ENCODE measurements around the gene YIPF6.
"Not testable (repeated sequence)": the region's sequence is repeated elsewhere in the genome, so short reads cannot be mapped to it uniquely, and the experiment has no call there.

Gene YIPF6

DNA sequence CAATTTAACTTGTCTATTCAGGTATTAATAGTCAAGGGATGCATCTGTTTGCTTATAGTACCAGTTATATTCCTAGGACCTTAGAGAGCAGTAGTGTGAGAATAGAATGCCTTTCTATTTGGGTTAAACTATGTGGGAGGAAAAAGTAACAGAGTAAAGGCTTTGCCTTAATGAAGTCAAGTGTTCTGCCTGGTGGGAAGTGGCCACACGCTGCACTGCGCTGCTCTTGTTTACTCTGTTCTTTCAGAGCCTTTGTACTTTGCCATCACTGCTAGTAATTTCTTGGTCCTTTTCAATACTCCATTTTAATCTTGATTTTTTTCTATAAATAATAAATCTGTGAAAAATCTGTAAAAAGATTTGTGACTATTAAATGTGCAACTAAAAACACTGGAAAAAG, 38.0 kb downstream of the YIPF6 start:
- no peak for DNase-seq
- Mint-ChIP-seq H3K27ac (no peak overlapping the region), H3K9me3 (peaks cover 2 to 7% of the 10 kb centered on the region in 2 donors), H3K4me1 (peaks cover 0 to 4% of the 10 kb centered on the region in 2 donors), H3K36me3 (peaks cover 4 to 8% of the 10 kb centered on the region in 2 donors), H3K27me3 (no peaks in the 10 kb centered on the region), H3K4me3 (no peak overlapping the region)
- no peak for ATAC-seq (replicated peaks)

DNA sequence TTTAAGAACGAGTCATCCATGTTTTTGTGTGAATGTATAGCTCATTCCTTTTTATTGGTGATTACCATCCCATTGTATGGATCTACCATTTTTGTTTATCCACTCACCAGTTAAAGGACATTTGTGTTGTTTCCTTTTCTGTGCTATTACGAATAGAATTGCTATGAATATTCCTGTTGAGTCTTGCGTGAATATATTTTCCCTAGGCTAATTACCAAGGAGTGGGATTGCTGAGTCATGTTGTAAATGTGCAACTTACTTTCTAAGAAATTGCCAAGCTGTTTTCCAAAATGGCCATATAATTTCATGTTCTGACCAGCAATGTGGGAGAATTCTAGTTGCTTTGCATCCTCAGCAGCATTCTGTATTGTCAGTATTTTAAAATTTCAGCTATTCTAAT, 51.3 kb downstream of the YIPF6 start:
- Mint-ChIP-seq H3K27me3 (no peaks in the 10 kb centered on the region), H3K4me3 (no peak overlapping the region), H3K4me1 (no peaks in the 10 kb centered on the region), H3K9me3 (no peaks in the 10 kb centered on the region), H3K27ac (no peak overlapping the region), H3K36me3 (peaks cover 0 to 4% of the 10 kb centered on the region in 2 donors)
- ATAC-seq (replicated peaks) (no peak), DNase-seq (no peak)

DNA sequence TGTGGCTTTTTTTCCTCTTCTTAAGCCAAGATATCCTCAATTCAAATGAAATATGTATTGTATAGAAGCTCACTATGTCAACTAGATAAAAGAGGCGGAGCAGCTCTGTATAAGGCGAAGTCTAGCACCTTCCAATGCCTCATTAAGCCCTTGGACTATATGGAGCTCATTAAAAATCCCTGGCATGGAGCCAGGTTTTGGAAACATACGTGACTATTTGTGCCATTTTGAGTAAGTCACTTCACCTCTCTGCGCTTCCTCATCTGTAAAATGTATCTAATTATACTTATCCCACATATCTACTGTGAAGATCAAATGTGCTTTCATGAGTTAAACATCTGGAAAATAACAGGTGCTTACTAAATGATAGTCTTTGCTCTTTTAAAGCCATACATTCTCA, 57.2 kb downstream of the YIPF6 start:
- Mint-ChIP-seq H3K36me3 (peaks cover 0 to 16% of the 10 kb centered on the region in 2 donors), H3K27ac (no peak overlapping the region), H3K9me3 (peaks cover 0 to under 1% of the 10 kb centered on the region in 2 donors), H3K27me3 (no peaks in the 10 kb centered on the region), H3K4me1 (no peaks in the 10 kb centered on the region), H3K4me3 (no peak overlapping the region)
- ATAC-seq (replicated peaks) (no peak), DNase-seq (no peak)

DNA sequence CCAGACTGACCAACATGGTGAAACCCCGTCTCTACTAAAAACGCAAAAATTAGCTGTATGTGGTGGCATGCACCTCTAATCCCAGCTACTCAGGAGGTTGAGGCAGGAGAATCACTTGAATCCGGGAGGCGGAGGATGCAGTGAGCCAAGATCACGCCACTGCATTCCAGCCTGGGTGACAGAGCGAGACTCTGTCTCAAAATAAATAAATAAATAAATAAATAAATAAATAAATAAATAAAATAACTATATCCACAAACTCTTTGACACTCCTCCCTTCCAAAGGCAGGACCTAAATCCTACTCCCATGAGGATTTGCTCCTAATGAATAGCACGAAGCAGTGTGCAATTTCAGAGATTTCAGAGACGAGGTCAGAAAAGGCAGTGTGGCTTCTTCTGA, 58.3 kb downstream of the YIPF6 start:
- ATAC-seq (replicated peaks); H3K4me3 Mint-ChIP-seq; H3K27ac Mint-ChIP-seq; H3K9me3 Mint-ChIP-seq; DNase-seq; H3K4me1 Mint-ChIP-seq; H3K27me3 Mint-ChIP-seq: not testable (repeated sequence)
- peaks cover 2 to 22% of the 10 kb centered on the region in 2 donors for H3K36me3 Mint-ChIP-seq

DNA sequence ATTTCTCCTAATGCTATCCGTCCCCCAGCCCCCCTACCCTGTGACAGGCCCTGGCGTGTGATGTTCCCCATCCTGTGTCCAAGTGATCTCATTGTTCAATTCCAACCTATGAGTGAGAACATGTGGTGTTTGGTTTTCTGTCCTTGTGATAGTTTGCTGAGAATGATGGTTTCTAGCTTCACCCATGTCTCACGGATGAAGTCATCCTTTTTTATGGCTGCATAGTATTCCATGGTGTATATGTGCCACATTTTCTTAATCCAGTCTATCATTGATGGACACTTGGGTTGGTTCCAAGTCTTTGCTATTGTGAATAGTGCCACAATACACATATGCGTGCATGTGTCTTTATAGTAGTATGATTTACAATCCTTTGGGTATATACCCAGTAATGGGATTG, 61.1 kb downstream of the YIPF6 start:
- H3K4me3 Mint-ChIP-seq; H3K4me1 Mint-ChIP-seq; DNase-seq; H3K27ac Mint-ChIP-seq; ATAC-seq (replicated peaks); H3K27me3 Mint-ChIP-seq; H3K9me3 Mint-ChIP-seq: not testable (repeated sequence)
- H3K36me3 Mint-ChIP-seq = peaks cover 4 to 30% of the 10 kb centered on the region in 2 donors

DNA sequence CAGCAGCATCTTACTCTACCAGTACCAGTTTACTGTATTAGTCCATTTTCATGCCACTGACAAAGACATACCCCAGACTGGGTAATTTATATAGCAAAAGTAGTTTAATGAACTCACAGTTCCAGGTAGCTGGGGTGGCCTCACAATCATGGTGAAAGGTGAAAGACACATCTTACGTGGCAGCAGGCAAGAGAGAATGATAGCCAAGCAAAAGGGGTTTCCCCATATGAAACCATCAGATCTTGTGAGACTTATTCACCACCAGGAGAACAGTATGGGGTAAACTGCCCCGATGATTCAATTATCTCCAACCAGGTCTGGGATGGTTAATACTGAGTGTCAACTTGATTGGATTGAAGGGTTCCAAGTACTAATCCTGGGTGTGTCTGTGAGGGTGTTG, 69.3 kb downstream of the YIPF6 start:
- no peak overlapping the region for H3K4me3 Mint-ChIP-seq
- peaks cover 0 to 4% of the 10 kb centered on the region in 2 donors for H3K27me3 Mint-ChIP-seq
- DNase-seq (no peak), ATAC-seq (replicated peaks) (peak in 1 of 2 donors; percentile 18)
- no peak overlapping the region for H3K27ac Mint-ChIP-seq
- peaks cover 0 to 2% of the 10 kb centered on the region in 2 donors for H3K4me1 Mint-ChIP-seq
- H3K36me3 Mint-ChIP-seq = peaks cover 6 to 9% of the 10 kb centered on the region in 2 donors
- H3K9me3 Mint-ChIP-seq = peaks cover 4 to 8% of the 10 kb centered on the region in 2 donors

DNA sequence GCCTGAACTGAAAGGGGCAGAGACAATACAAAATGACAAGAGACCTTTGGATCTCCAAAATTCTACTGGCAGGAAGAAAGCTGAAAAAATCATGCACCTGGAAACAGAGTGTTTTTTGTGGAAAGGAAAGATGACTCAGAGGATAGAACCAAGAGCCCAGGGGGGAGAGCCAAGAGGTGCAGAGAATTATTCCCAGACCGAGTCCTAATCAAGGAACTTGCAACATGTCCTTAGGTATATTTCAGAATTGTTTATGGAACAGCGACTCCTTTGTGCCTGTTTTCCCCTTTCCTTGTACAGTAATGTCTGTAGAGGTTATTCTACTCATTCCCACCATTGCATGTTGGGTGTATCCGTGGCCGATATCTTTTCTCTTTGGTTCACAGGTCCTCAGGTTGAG, 71.7 kb downstream of the YIPF6 start:
- ATAC-seq (replicated peaks) (no peak), DNase-seq (no peak)
- Mint-ChIP-seq H3K4me3 (no peak overlapping the region), H3K36me3 (peaks cover 5 to 6% of the 10 kb centered on the region in 2 donors), H3K27me3 (peaks cover 0 to 4% of the 10 kb centered on the region in 2 donors), H3K9me3 (peaks cover 3 to 5% of the 10 kb centered on the region in 2 donors), H3K4me1 (peaks cover 0 to 2% of the 10 kb centered on the region in 2 donors), H3K27ac (no peak overlapping the region)

DNA sequence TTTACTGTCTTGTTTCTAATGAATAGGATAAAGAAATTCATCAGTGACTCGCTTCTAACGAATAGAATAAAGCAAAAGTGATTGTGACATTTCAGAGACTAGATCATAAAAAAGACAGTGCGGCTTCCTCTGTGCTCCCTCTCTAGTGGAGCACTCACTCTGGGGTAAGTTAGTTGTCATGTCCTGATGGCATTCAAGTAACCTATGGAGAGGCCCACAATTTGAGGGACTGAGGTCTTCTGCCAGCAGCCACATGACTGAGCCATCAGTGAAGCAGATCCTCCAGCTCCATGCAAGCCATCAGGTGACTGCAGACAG, 72.4 kb downstream of the YIPF6 start:
- H3K4me1 Mint-ChIP-seq = peaks cover 0 to 2% of the 10 kb centered on the region in 2 donors
- peaks cover 5 to 6% of the 10 kb centered on the region in 2 donors for H3K36me3 Mint-ChIP-seq
- H3K4me3 Mint-ChIP-seq = no peak overlapping the region
- peaks cover 3 to 5% of the 10 kb centered on the region in 2 donors for H3K9me3 Mint-ChIP-seq
- DNase-seq = no peak
- H3K27ac Mint-ChIP-seq = no peak overlapping the region
- no peak for ATAC-seq (replicated peaks)
- peaks cover 0 to 4% of the 10 kb centered on the region in 2 donors for H3K27me3 Mint-ChIP-seq

DNA sequence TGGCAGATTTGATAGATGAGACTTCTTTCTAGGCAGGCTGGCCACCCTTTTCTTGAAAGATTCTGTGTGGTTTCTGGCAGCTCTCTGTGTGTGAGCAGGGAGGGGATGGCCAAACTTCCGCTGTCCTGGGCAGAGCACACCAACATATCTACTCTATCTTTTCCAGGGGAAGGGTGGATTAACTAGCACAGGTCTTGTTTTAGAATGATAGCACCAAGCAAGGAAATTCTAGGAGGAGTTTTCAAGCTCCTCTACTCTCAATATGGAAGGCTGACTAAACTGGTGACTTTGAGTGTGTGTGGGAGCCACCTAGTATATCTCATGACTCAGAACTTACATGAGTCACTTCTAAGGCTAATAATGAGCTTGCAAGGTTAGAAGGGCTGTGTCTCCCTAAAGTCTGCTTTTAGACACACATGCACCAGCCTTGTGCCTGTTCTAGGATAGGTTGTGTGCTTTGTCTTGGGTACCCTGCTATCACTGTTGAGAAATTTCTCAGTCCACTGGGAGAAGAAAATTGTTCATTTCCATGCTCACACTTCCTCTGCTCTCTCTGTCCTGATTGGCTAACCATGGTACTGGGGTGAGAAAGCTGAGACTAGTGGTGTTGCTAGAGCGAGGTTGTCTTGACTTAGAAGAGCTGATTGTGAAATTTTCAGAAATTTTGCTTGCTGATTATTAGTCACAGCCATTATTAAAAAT, 72.9 kb downstream of the YIPF6 start:
- no peak overlapping the region for H3K4me3 Mint-ChIP-seq
- peaks cover 0 to 4% of the 10 kb centered on the region in 2 donors for H3K27me3 Mint-ChIP-seq
- ATAC-seq (replicated peaks) (peak; percentile 78 to 95), DNase-seq (no peak)
- peaks cover 0 to 2% of the 10 kb centered on the region in 2 donors for H3K4me1 Mint-ChIP-seq
- peaks cover 3% of the 10 kb centered on the region in 2 donors for H3K9me3 Mint-ChIP-seq
- H3K27ac Mint-ChIP-seq = no peak overlapping the region
- H3K36me3 Mint-ChIP-seq = peaks cover 3 to 5% of the 10 kb centered on the region in 2 donors

DNA sequence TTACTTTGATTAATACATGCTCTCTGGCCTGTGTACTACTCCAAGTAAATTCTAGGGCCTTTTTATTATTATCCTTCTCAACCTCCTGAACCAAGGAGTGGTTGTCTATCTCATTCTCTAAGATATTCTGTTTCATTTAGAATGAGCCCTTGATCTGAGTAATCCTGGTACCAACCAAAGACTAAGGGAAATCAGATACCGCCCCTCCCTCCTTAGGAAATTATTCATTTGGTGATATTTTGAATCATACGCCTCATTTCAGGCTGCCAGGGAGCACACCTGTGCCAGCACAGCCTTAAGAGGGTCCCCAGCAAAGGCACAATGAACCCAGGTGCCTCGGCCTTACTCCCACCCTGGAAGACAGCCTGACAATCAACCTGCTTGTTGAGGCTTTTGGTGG, 75.4 kb downstream of the YIPF6 start:
- no peak for ATAC-seq (replicated peaks)
- H3K9me3 Mint-ChIP-seq = peaks cover 0 to 2% of the 10 kb centered on the region in 2 donors
- H3K4me3 Mint-ChIP-seq = no peak overlapping the region

DNA sequence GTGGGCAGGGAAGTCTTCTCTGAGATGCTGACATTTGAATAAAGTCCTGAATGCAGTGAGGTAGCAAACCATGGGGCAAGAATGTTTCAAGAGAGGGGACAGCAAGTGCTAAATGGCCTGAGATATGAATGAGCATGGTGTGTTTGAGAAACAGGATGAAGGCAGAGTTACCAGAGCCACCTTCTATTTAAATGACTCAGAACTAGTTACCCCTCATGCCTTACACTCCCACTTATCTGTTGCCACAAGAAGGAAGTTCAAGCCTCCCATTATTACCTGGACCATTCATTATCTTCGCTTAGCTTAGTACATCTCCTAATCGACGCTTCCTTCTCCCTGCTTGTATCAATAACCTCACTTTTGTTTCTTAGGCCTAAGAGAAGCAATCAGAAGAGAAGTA, 81.0 kb downstream of the YIPF6 start:
- Mint-ChIP-seq H3K9me3 (peaks cover 0 to 2% of the 10 kb centered on the region in 2 donors), H3K4me3 (no peak overlapping the region), H3K27ac (no peak overlapping the region), H3K27me3 (no peaks in the 10 kb centered on the region), H3K4me1 (no peaks in the 10 kb centered on the region), H3K36me3 (peaks cover 0 to 5% of the 10 kb centered on the region in 2 donors)
- ATAC-seq (replicated peaks) (no peak), DNase-seq (no peak)

More for the DNA sequence above, 75.4 kb downstream of the YIPF6 start:
- DNase-seq = no peak
- Mint-ChIP-seq H3K4me1 (peaks cover 0 to 2% of the 10 kb centered on the region in 2 donors), H3K36me3 (peaks cover 0 to 4% of the 10 kb centered on the region in 2 donors), H3K27ac (no peak overlapping the region), H3K27me3 (no peaks in the 10 kb centered on the region)

DNA sequence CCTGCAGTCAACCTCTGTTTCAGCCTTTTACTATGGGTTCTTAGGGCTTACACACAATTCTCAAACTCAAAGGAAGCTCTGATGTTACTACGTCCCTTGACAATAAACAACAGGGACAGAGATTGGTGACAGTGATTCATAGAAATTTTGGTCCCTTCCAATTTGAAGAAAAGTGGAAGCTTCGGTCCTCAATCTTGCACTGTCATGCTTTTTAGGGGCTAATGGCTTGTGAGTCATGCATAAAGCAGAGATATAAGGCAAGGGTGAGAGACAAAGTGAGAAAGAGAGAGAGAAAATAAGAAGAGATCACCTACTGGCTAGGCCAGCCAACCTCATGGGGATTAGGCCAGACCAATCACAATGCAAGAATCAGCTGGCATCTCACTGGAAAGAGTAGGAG, 85.4 kb downstream of the YIPF6 start:
- Mint-ChIP-seq H3K4me3 (no peak overlapping the region), H3K36me3 (peaks cover 0 to 4% of the 10 kb centered on the region in 2 donors), H3K27me3 (no peaks in the 10 kb centered on the region), H3K27ac (no peak overlapping the region), H3K4me1 (no peaks in the 10 kb centered on the region), H3K9me3 (peaks cover 4% of the 10 kb centered on the region in 2 donors)
- no peak for DNase-seq
- no peak for ATAC-seq (replicated peaks)

Measured in stimulated activated naive B cell treated with anti-CD40 and anti-IgM and Interleukin-4, amounts not matched to agents 10 μg/mL and 1 μg/mL and 100 μg/mL, for 72 hours (primary cell).